Neural cell (in vitro differentiated cells): ENCODE results near the gene LRP2.

ENCODE experiments used
- CTCF ChIP-seq: fragments of 450-650 bp; IDR thresholded peaks from 2 replicates; pipeline ENCODE4 v1.5.1; 2014; ENCODE audit warnings: antibody characterized with exemption, mild to moderate bottlenecking, moderate library complexity; ENCODE audit not compliant: poor library complexity, severe bottlenecking
- EP300 ChIP-seq: fragments of 450-650 bp; conservative IDR thresholded peaks from 2 replicates; pipeline ENCODE4 v1.6.1; 2014; ENCODE audit warnings: antibody characterized with exemption, mild to moderate bottlenecking, moderate library complexity; ENCODE audit not compliant: poor library complexity, severe bottlenecking
- EZH2 ChIP-seq: fragments of 200-600, 300-800 bp; shearing (Covaris generic), sonication (generic); IDR thresholded peaks from 2 replicates; pipeline ENCODE4 v1.6.1; 2014; ENCODE audit warnings: antibody characterized with exemption, low read length, borderline replicate concordance, mild to moderate bottlenecking; ENCODE audit not compliant: insufficient read depth, poor library complexity, severe bottlenecking
- MXI1 ChIP-seq: fragments of 450-650 bp; conservative IDR thresholded peaks from 2 replicates; pipeline ENCODE4 v1.6.1; 2014; ENCODE audit warnings: antibody characterized with exemption, mild to moderate bottlenecking; ENCODE audit not compliant: poor library complexity, severe bottlenecking
- POLR2AphosphoS5 ChIP-seq: IDR thresholded peaks from 2 replicates; pipeline ENCODE4 v1.6.1; 2012
- RAD21 ChIP-seq: fragments of 450-650 bp; conservative IDR thresholded peaks from 2 replicates; pipeline ENCODE4 v1.6.1; 2014; ENCODE audit warnings: antibody characterized with exemption, mild to moderate bottlenecking, moderate library complexity
- REST ChIP-seq: IDR thresholded peaks from 2 replicates; pipeline ENCODE4 v1.6.1; 2012; ENCODE audit warnings: borderline replicate concordance
- SMC3 ChIP-seq: fragments of 450-650 bp; conservative IDR thresholded peaks from 2 replicates; pipeline ENCODE4 v1.6.1; 2014; ENCODE audit warnings: antibody characterized with exemption, mild to moderate bottlenecking, moderate library complexity; ENCODE audit not compliant: poor library complexity
- TAF1 ChIP-seq: IDR thresholded peaks from 2 replicates; pipeline ENCODE4 v1.6.1; 2012; ENCODE audit warnings: low read depth

GRCh38 chr2:169203952-169204351, 158.4 kb downstream of the LRP2 start:
- TF ChIP-seq RAD21 (no peak), CTCF (no peak), REST (no peak), EP300 (no peak), MXI1 (no peak), POLR2AphosphoS5 (no peak), SMC3 (no peak), EZH2 (no peak), TAF1 (no peak)
